Stimulated activated CD4-positive, alpha-beta T cell treated with anti-CD3 and anti-CD28 coated beads, TNF-alpha, amount 100 ng/mL, for 1 hour (primary cell): ENCODE data around the gene PPAN.

Experiments used
- DNase-seq, 3 donors: peaks; one replicate each; pipeline ENCODE4 v3.0.0-alpha.2; 2020; ENCODE audit warnings: low read depth in 3 of 3, low spot score in 1 of 3

The PPAN gene

DNA sequence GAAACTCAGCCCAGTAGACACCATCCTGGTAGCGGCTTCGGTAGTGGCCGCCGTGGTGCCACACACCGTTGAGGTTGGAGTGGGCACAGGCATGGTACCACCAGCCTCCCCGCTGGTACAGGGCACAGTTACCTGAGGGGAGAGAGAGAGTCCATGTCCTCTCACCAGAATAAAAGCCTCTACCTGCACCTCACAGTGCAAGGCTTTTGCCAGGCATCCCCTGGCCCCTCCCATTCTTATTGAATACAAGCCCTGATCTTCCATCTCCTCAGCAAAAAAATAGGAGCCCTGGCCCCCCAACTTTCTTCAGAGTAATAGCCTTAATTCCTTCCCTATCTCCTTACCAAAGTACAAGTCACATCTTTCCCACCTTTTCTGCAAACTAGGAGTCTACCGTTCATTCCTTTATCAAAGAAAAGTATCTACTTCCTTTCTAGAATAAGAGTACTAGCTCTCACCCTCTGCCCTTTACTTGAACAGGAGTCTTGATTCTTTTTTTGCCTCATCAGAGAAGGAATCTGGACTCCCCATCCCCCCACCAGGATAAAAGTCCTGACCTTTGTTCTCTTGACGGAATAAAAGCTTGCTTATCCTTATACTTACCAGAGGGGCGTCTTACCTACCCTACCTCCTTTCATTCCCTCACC lies 13.4 kb upstream of the PPAN start:
- DNase-seq = no peak

DNA sequence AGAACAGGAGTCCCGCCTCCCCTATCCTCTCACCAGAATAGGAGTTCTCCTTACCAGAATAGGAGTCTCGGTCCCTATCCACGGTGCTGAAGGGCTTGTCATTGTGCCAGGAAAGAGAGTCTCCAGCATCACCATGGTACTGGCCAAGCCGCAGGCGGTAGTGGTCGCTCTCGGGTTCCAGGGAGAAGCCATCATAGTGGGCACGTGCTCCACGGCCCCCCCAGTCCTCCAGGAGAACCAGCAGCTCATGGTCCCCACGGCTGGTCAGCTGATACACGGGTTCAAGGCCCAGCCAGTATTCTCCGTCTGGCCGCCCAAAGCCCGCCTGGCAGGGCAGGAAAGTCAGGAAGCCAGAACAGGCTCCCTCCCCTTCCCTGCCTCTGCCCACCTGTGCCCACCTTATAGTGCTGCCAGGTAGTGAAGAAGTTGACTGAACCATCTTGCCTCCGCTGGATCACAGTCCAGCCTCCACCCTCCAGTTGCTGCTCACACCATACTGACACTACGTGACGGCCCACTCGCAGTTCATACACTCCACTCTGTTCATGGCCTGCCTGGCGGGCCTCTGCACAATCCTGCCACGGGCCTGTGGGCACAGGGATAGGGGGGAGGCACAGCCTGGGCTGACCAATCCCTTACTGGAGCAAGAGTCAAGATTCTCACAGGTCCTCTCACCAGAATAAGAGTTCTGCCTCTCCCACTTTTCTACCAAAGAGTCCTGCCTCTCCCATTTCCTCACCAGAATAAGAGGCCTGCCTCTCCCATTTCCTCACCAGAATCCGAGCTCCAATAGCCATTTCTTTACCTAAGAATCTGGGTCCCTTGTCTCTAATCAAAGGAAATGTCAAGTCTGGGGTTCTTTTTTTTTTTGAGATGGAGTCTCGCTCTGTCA lies 12.6 kb upstream of the PPAN start:
- no peak for DNase-seq

DNA sequence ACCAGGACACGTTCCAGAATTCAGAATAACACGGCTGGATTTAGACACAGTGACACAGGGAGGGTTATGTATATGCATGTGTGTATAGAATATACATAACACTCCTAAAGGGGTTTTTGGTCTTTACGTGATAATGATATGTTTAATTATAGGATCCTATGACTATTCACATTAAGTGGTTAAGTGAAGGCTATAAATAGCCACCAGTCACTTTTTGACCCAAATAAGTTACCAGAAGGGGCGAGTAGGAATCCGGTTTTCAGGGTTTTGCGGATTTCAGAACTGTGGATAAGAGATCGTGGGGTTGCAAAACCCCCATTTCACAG lies 10.6 kb upstream of the PPAN start:
- DNase-seq = no peak

DNA sequence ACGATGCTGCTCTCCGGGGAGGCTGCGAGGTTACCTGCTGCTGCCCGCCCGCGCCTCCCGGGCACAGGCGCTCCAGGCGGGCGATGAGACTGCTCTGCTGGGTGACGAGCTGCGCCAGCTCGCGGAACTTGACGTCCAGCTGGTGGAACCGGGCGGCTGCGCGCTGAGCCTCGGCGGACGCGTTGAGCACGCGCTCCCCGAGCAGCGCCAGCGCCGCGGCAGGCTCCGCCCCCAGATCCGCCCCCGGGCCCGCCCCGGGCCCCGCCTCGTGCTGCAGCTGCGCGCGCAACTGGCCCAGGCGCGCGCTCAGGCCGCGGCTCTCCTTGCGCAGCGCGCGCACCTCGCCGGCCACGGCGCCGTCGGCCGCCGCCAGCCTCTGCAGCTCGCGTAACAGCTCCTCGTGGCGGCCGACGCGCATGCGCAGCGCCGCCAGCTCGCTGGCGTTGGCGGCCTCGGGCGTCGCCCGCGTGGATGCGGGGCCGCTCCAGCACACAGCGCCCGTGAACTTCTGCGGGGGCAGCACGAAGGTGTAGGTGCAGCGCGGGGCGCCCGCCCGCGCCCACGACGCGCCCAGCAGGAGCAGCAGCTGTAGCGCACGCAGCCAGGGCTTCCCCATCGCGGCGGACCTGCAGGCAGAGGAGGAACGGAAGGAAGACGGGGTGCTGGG lies 10.1 kb upstream of the PPAN start:
- DNase-seq = peak; percentile 77 to 89 (median 88)

DNA sequence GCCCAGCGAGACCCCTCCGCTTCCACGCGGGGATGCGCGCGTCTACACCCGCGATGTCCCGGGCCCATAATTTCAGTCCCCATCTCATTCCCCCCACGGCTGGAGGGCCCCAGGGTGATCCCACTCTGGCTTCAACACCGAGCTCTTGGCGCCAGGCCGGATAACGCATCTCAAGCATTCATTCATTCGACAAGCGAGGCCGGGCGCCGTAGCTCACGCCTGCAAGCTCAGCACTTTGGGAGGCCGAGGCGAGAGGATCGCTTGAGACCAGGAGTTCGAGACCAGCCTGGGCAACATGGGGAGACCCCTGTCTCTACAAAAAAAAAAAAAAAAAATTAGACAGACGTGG lies 9.6 kb upstream of the PPAN start:
- no peak for DNase-seq

DNA sequence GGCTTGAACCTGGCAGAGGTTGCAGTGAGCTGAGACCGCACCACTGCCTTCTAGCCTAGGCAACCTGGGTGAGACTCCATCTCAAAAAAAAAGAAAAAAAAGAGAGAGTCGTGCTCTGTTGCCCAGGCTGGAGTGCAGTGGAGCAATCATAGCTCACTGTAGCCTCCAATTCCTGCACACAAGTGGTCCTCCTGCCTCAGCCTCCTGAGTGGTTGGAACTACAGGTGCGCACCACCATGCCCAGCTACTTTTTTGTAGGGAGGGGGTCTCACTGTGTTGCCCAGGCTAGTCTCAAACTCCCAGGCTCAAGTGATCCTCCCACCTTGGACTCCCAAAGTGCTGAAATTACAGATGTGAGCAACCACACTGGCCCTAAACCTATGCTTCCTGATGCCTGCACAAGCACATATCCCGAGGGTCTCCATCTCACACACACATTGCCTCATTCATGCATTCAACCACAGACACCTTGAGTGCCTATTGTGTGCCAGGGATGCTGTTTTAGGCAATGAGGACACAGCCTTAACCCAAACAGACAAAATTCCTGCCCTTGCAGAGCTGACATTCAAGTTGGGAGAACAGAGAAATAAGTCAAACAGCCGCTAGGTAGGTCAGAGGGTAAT lies 5.9 kb upstream of the PPAN start:
- DNase-seq = no peak

DNA sequence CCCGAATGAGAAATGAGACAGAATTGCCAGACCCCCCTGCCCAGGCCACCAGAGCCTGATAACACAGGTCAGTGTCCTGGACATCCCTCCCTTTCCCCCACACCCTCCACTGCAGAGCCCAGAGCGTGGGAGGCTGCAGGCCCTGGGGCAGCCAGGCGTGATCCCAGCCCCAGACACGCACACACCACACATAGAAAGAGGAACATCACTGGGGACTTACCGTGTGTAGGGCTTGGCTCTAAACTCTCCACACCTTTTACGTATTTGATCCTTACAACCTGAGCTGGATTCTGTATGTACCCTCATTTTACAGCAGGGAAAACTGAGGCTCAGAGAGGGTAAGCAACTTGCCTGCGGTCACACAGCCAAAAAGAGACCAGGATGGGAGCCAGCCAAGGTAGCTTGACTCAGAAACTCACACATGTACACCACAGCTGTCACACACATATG lies 3.4 kb upstream of the PPAN start:
- DNase-seq = no peak

DNA sequence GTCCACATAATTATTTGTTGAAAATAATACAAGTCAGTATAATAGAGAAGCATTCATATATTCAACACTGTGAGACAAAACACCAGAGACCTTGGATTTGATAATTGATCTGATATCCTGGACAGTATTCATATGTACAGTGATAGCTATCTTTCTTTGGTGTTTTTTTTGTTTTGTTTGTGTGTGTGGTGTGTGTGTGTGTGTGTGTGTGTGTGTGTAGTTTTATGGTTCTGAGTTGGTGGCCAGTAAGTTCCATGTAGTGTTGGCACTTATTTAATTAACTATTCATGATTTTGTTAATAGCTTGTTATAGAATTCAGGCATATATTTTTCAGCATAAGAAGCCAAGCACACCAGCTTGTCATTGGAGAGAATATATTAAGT lies 2.0 kb upstream of the PPAN start:
- no peak for DNase-seq

DNA sequence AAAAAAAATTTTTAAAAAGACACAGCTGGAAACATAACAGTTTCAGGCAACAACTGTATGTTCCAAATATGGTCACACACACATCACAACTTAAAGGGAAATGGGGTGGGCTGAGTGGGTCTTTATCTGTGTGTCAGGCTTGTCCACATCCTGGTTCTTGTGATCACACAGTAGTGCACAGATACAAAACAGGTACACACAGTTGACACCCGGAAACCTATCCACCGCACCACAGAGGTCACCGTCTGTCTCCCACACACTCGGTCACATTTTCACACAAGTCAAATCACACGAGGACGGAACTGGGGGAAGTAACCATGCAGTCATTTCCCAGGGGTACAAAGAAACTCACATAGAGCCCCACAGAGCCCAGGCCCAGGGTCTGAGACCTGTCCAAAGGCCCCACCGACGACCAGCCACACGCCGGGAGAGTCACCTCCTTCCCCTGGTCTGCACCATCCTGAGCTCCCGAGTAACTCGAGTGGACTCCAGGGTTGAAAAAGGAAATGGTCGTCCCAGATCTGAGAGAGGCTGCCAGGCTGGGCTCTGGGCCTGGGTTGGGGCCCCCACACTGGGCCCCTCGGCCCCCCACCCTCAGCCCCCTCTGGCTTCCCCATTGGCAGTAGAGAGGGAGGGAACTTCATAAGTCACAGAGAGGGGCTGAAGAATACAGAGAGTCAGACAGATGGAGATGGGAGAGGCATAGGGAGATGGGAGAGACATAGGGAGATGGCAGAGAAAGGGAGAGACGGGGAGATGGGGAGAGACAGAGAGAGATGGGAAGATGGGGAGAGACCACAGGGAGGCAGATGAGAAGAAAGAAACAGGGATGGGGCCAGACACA lies 1.3 kb upstream of the PPAN start:
- peak in 2 of 3 donors; percentile 66 to 68 for DNase-seq

DNA sequence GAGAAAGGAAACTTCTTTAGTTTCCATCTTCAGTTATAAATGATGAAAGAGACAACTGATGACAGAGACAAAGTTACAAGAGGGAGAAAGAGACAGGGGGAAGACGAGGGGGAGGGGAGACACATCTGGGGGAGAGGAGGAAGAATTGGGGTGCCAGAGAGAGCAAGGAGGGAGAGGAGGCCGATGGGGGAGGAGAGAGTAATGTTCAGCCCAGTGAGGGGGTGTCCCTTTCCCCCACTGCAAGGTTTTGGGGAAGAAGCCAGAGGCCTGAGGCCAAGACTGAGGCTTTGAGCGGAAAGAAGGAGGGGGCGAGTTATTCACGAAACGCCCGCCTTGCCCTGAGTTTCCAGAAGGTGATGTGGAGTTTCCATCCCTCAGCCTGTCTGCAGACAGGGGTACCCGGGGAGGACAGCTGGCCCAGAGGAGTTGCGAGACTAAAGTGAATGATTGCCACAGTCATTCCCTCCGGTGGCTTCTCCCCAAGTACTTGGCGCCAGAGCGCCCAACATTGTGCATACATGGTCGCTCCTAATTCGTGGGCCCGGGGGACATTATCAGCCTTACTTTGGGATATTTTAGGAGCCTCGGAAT lies 558 bp upstream of the PPAN start:
- DNase-seq = peak; percentile 54 to 62 (median 55)

DNA sequence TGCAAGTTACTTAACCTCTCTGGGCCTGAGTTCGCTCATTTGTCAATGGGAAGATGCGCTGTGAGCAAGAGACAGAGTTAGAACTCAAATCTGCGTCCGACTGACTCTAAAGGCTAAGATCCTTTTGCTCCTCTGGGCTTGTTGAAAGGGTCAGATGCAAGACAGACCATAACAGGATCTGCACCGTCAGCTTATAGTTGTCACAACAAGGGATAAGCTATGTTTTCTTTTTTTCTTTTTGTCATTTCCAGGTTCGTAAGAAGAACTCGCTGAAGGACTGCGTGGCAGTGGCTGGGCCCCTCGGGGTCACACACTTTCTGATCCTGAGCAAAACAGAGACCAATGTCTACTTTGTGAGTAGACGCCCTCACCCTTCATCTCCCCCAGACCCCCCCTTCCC lies 1.1 kb downstream of the PPAN start:
- no peak for DNase-seq

DNA sequence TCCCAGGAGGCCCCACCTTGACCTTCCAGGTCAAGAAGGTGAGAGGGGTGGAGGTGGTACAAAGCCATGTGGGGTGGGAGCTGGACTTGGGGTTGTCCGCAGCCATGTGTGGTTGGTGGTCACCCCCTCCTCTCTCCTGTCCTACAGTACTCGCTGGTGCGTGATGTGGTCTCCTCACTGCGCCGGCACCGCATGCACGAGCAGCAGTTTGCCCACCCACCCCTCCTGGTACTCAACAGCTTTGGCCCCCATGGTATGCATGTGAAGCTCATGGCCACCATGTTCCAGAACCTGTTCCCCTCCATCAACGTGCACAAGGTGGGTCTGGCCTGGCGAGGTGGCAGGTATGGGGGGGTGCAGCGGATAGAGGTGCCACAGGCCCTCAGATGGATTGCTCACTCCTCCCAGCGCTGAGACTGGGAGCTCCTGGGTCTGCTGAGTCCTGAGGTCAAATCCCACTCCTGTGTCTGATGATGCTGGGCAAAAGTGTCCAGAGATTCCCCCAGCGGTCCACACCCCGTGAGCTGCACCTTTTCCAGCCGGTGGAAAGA lies 1.7 kb downstream of the PPAN start:
- no peak for DNase-seq

DNA sequence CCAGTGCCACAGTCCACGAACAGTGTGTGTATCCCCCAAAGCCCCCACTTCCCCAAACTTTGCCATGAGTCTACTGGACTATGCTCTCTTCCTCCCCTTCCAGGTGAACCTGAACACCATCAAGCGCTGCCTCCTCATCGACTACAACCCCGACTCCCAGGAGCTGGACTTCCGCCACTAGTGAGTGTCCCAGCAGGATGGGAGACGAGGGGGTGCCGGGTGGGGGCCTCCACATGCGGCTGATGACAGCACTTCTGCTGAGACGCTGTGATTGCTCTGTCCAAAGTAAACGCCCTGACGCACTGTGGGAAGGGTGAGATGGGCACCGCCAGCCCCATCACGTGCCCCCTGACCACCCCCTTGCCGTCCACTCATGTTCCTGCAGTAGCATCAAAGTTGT lies 3.4 kb downstream of the PPAN start:
- DNase-seq = no peak

DNA sequence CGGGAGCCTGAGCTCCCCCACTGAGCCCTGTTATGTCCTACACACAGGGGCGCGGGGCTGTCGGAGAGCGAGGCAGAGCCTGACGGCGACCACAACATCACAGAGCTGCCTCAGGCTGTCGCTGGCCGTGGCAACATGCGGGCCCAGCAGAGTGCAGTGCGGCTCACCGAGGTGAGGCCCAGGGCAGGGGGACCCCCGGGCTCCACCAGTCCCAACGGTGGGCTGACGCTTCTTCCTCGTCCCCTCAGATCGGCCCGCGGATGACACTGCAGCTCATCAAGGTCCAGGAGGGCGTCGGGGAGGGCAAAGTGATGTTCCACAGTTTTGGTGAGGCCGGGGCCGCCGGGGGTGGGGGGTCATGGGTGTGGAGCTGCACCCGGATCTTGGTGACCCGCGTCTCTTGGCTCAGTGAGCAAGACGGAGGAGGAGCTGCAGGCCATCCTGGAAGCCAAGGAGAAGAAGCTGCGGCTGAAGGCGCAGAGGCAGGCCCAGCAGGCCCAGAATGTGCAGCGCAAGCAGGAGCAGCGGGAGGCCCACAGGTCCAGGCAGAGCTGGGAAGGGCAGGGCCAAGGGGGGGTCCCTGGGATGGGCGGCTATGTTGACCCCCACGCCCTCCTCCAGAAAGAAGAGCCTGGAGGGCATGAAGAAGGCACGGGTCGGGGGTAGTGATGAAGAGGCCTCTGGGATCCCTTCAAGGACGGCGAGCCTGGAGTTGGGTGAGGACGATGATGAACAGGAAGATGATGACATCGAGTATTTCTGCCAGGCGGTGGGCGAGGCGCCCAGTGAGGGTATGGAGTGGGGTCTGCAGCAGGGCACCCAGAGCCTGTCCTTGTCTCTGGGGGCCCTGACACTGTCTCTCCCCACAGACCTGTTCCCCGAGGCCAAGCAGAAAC lies 4.2 kb downstream of the PPAN start:
- no peak for DNase-seq

DNA sequence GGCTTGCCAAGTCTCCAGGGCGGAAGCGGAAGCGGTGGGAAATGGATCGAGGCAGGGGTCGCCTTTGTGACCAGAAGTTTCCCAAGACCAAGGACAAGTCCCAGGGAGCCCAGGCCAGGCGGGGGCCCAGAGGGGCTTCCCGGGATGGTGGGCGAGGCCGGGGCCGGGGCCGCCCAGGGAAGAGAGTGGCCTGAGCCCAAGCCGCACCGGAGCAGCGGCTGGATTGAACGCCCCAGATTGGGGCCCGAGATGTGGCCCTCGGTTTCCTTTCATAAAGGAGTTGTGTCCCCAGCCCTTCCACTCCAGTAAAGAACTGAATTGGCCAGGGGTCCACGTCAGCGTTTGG lies 4.8 kb downstream of the PPAN start:
- DNase-seq = no peak

DNA sequence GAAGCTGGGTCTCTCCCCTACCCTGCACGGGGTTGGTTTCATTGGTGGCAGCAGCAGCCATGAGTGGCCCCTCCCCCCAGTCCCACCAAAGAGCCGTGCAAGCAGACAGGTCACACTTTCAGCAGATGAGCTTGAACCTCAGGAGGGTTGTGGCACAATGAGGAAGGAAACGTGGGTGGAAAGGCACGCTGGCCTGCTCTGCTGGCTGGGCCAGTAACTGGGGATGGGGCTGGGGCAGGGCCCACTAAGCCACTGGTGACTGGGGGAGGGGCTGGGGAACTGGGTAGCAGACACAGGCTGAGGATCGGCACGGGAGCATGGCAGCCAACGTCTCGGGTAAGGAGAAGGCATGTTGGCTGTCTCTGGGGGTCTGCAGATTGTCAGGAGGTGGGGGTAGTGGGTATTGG lies 5.2 kb downstream of the PPAN start, which contains the start of gene P2RY11:
Gene P2RY11, plus strand, starts transcription at position 289 of the 407 bp plus-strand sequence. Its CDS starts 29 bp downstream, at position 318.
- DNase-seq = no peak

DNA sequence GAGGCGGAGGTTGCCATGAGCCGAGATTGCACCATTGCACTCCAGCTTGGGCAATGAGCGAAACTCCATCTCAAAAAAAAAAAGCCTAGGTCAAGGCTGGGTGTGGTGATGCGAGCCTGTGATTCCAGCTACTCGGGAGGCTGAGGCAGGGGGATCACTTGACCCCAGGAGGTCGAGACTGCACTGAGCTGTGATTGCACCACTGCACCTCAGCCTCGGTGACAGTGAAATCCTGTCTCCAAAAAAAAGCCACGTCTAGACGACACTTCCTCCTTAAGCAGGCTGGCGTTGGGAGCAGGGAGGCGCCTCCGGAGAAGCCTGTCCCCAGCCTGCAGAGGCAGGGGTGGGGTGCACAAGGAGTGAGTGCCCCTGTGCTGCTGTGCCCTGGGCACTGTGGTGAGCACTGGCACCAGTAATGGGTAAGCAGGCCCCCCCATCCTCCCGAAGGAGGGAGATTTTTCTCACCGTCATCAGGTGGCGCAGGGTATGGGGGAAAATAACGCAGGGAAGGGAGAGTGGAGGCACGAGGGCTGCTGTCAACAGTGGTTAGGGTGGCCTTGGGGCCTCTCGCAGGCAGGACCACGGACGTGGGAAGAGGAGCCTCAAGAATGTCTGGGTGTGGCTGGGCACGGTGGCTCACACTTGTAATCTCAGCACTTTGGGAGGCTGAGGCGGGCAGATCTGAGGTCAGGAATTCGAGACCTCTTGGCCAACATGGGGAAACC lies 6.0 kb downstream of the PPAN start:
- DNase-seq = no peak

DNA sequence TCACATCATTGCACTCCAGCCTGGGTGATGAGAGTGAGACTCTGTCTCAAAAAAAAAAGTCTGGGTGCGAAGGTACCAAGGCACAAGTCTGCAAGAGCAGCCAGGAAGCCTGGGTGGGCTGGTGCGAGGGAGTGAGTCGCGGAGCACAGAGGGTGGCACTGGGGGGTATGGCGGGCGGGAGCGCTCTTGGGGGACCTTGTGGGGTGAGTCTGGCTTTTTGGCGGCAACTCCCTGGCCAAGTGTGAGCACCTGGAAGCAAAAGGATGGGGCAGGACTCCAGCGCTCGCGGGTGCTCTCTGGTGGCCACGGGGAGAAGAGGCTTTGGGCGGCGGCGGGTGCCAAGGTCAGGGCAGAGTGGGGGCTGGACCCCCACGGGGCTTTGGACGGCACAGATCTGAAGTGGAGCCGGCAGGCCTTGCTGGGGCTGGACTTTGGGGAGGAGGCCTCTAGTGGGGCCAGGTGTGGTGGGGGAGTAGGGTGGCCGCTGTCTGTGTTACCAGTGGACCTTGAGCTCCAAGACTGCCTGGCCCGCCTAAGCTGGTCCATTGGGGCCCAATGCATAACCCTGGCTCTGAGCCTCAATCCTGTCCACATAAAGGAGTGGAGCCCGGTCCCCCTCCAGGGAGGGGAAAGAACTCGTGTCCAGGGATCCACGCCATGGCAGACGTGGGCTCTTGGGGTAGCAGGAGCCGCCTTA lies 6.9 kb downstream of the PPAN start:
- peak in 1 of 3 donors; percentile 62 for DNase-seq
